NT2/D1 (cell line): ENCODE data around the gene LYAR.

Experiments used
- DNase-seq: peaks from one replicate; pipeline ENCODE4 v3.0.0-alpha.2; 2011; ENCODE audit warnings: low read depth, low spot score
- H3K27me3 ChIP-seq: 2 replicates; pipeline ENCODE4 v1.6.0; 2011; ENCODE audit warnings: mild to moderate bottlenecking; ENCODE audit not compliant: insufficient read length, insufficient read depth
- H3K36me3 ChIP-seq: 2 replicates; pipeline ENCODE4 v1.6.1; 2011; ENCODE audit warnings: mild to moderate bottlenecking, low read length, mixed read lengths; ENCODE audit not compliant: insufficient read depth, insufficient read length
- H3K4me1 ChIP-seq: 2 replicates; pipeline ENCODE4 v1.5.1; 2011; ENCODE audit not compliant: insufficient read depth, insufficient read length
- H3K4me3 ChIP-seq: 2 replicates; pipeline ENCODE4 v1.5.1; 2011; ENCODE audit warnings: low read depth; ENCODE audit not compliant: insufficient read length
- H3K9ac ChIP-seq: 2 replicates; pipeline ENCODE4 v1.6.0; 2011; ENCODE audit warnings: low read depth; ENCODE audit not compliant: insufficient read length
- H3K9me3 ChIP-seq: 2 replicates; pipeline ENCODE4 v1.5.1; 2011; ENCODE audit warnings: mild to moderate bottlenecking, low read length; ENCODE audit not compliant: insufficient read depth
- SUZ12 ChIP-seq: IDR thresholded peaks from 2 replicates; pipeline ENCODE4 v1.6.1; 2011; ENCODE audit not compliant: insufficient read length, insufficient read depth; ENCODE audit errors: extremely low read depth
- YY1 ChIP-seq: IDR thresholded peaks from 2 replicates; pipeline ENCODE4 v1.6.1; 2011; ENCODE audit not compliant: insufficient read length, insufficient read depth
- ZNF274 ChIP-seq: IDR thresholded peaks from 2 replicates; pipeline ENCODE4 v1.6.1; 2011; ENCODE audit warnings: mild to moderate bottlenecking, low read depth, low read length

Gene LYAR

GRCh38 chr4:4289941-4290850 is at the start of gene LYAR, which contains the start of gene ZBTB49:
Gene LYAR (minus strand): TSS chr4:4290154. CDS start chr4:4283742, 6,412 bp downstream.
Gene ZBTB49 (plus strand): TSS chr4:4290251. CDS start chr4:4299946, 9,695 bp downstream.
- Histone ChIP-seq H3K9me3 (no peaks in the 10 kb centered on the region), H3K4me3 (peak within 1 kb of the TSS; percentile 96), H3K36me3 (peaks cover 33% of the 10 kb centered on the region), H3K9ac (peak within 1 kb of the TSS; percentile 96), H3K27me3 (peaks cover 7% of the 10 kb centered on the region), H3K4me1 (peaks cover 8% of the 10 kb centered on the region)
- DNase-seq, result peak; percentile 82
- TF ChIP-seq ZNF274 (no peak), SUZ12 (no peak), YY1 (no peak)

GRCh38 chr4:4339504-4340085 is 49.6 kb upstream of the LYAR start:
- no peaks in the 10 kb centered on the region for H3K36me3 ChIP-seq
- no peak overlapping the region for H3K9ac ChIP-seq
- no peak for DNase-seq
- H3K9me3 ChIP-seq, result no peaks in the 10 kb centered on the region
- no peak for TF ChIP-seq SUZ12
- no peak for TF ChIP-seq YY1
- TF ChIP-seq ZNF274, result no peak
- no peak overlapping the region for H3K4me3 ChIP-seq
- no peaks in the 10 kb centered on the region for H3K4me1 ChIP-seq
- H3K27me3 ChIP-seq, result peaks cover 12% of the 10 kb centered on the region

- Histone ChIP-seq H3K4me3 (no peak overlapping the region), H3K9ac (no peak overlapping the region), H3K36me3 (no peaks in the 10 kb centered on the region), H3K9me3 (no peaks in the 10 kb centered on the region), H3K4me1 (no peaks in the 10 kb centered on the region), H3K27me3 (peaks cover 14% of the 10 kb centered on the region)
- TF ChIP-seq YY1 (no peak), SUZ12 (no peak), ZNF274 (no peak)
- DNase-seq, result no peak
Observed at GRCh38 chr4:4338210-4339001, 48.5 kb upstream of the LYAR start.

GRCh38 chr4:4334798-4335520 is 45.0 kb upstream of the LYAR start:
- H3K4me1 ChIP-seq, result no peaks in the 10 kb centered on the region
- DNase-seq, result peak; percentile 63
- no peak overlapping the region for H3K4me3 ChIP-seq
- peaks cover 11% of the 10 kb centered on the region for H3K27me3 ChIP-seq
- no peaks in the 10 kb centered on the region for H3K36me3 ChIP-seq
- no peak for TF ChIP-seq YY1
- TF ChIP-seq SUZ12, result no peak
- no peak for TF ChIP-seq ZNF274
- no peaks in the 10 kb centered on the region for H3K9me3 ChIP-seq
- H3K9ac ChIP-seq, result no peak overlapping the region

GRCh38 chr4:4333265-4333706 is 43.3 kb upstream of the LYAR start:
- no peak for TF ChIP-seq ZNF274
- no peak for TF ChIP-seq SUZ12
- TF ChIP-seq YY1, result no peak
- Histone ChIP-seq H3K4me1 (peaks cover 2% of the 10 kb centered on the region), H3K9ac (no peak overlapping the region), H3K36me3 (no peaks in the 10 kb centered on the region), H3K4me3 (no peak overlapping the region), H3K27me3 (peaks cover 11% of the 10 kb centered on the region), H3K9me3 (no peaks in the 10 kb centered on the region)
- no peak for DNase-seq

GRCh38 chr4:4332529-4332928 is 42.6 kb upstream of the LYAR start:
- Histone ChIP-seq H3K36me3 (no peaks in the 10 kb centered on the region), H3K4me1 (peaks cover 2% of the 10 kb centered on the region), H3K27me3 (peaks cover 11% of the 10 kb centered on the region), H3K9me3 (no peaks in the 10 kb centered on the region), H3K9ac (no peak overlapping the region), H3K4me3 (no peak overlapping the region)
- TF ChIP-seq SUZ12, result no peak
- TF ChIP-seq ZNF274, result no peak
- no peak for TF ChIP-seq YY1
- DNase-seq, result no peak
